Neural crest cell (in vitro differentiated cells): ENCODE measurements around the gene HES6. TPM values are rescaled to one million over a fixed set of nuclear protein-coding genes. Genes with fewer than 3 reads are reported as not detected.

Experiments
- DNase-seq: peaks from one replicate; pipeline ENCODE4 v3.0.0; 2021; ENCODE audit warnings: low read depth, mixed read lengths, low spot score
- H3K27ac Mint-ChIP-seq: one replicate; pipeline ENCODE4 v1.8.0; 2021; ENCODE audit warnings: mild to moderate bottlenecking, mixed read lengths; ENCODE audit not compliant: unreplicated experiment
- H3K27me3 Mint-ChIP-seq: 2 replicates; pipeline ENCODE4 v1.8.0; 2021; ENCODE audit warnings: low read depth, mild to moderate bottlenecking, mixed read lengths
- H3K36me3 Mint-ChIP-seq: 2 replicates; pipeline ENCODE4 v1.8.0; 2021; ENCODE audit warnings: low read depth, mild to moderate bottlenecking, mixed read lengths
- H3K4me1 Mint-ChIP-seq: 2 replicates; pipeline ENCODE4 v1.8.0; 2021; ENCODE audit warnings: mixed read lengths
- H3K4me3 Mint-ChIP-seq: one replicate; pipeline ENCODE4 v1.8.0; 2021; ENCODE audit warnings: mild to moderate bottlenecking, mixed read lengths
- H3K9me3 Mint-ChIP-seq: 2 replicates; pipeline ENCODE4 v1.8.0; 2021; ENCODE audit warnings: mixed read lengths
- CTCF ChIP-seq: fragments of 200-600 bp; sonication (generic); conservative IDR thresholded peaks from 2 replicates; pipeline ENCODE4 v1.5.0; 2021; ENCODE audit warnings: antibody characterized with exemption, mild to moderate bottlenecking
- total RNA-seq: library from RNA; stranded (reverse); gene quantifications from 2 replicates; pipeline ENCODE4 v1.2.1, GENCODE V29; 2021

Gene HES6
- total RNA-seq, 1 donor from 2014 or later, result 152 TPM

DNA sequence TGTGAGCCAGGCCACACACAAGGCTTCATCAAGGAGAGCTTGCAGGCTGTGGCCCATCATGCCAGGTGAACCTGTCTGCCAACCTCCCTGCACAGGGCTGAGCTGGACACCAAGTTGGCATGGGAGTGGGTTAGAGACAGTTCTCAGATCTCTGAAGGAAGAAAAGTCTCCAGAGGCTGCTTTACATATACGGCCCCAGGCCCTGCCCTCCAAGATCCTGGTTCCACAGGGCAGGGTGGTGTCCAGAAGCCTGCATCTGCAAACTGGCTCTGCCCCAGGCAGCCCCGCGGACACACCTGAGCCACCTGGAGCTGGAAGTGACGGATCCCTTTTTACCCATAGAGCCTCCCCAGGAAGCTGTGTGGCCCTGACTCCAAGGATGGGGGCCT lies 24.2 kb upstream of the HES6 start:
- DNase-seq, result no peak
- Mint-ChIP-seq H3K4me3 (no peak overlapping the region), H3K27me3 (no peaks in the 10 kb centered on the region), H3K27ac (no peak overlapping the region), H3K4me1 (peaks cover 16% of the 10 kb centered on the region), H3K36me3 (no peaks in the 10 kb centered on the region), H3K9me3 (no peaks in the 10 kb centered on the region)
- TF ChIP-seq CTCF, result no peak

- H3K36me3 Mint-ChIP-seq, result no peaks in the 10 kb centered on the region
- peak overlapping the region; percentile 44 for H3K27ac Mint-ChIP-seq
Observed at GRCh38 chr2:238263204-238264071, 23.6 kb upstream of the HES6 start.

DNA sequence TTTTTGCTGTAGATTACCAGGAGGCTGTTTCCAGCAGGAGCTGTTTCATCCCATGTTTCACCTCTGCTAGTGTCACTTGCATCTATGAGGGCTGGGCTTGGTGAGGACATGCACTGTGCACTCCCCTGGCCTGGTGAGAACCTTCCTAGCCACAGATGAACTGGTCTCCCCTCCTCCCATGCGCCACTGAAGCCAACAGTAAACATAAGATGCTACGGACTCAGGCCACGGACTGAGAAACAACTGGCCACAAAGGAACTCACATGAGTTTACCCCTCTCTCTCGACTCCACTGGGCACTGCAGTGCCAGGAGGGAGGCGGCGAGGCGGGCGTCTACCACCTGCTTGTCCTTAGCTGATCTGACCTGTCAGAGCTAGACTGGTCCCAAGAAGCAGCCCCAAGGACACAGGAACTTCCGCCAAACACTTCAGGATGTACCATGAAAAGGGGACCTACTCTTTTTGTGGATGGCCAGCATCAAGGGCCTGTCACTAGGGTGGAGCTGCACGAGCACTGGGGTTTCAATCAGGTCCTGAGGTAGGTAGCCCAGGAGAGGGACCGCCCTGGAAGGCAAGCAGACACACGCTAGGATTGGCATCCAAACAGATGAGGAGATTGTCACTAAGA lies 22.8 kb upstream of the HES6 start:
- DNase-seq, result no peak
- no peak for TF ChIP-seq CTCF
- H3K27me3 Mint-ChIP-seq, result no peaks in the 10 kb centered on the region
- no peak overlapping the region for H3K4me3 Mint-ChIP-seq
- no peaks in the 10 kb centered on the region for H3K36me3 Mint-ChIP-seq
- H3K27ac Mint-ChIP-seq, result no peak overlapping the region
- peaks cover 16% of the 10 kb centered on the region for H3K4me1 Mint-ChIP-seq
- no peaks in the 10 kb centered on the region for H3K9me3 Mint-ChIP-seq

More at GRCh38 chr2:238263204-238264071, 23.6 kb upstream of the HES6 start:
- peak; percentile 88 for TF ChIP-seq CTCF
- DNase-seq, result peak; percentile 84
- H3K4me1 Mint-ChIP-seq, result peaks cover 16% of the 10 kb centered on the region
- H3K27me3 Mint-ChIP-seq, result no peaks in the 10 kb centered on the region
- H3K9me3 Mint-ChIP-seq, result no peaks in the 10 kb centered on the region
- no peak overlapping the region for H3K4me3 Mint-ChIP-seq

DNA sequence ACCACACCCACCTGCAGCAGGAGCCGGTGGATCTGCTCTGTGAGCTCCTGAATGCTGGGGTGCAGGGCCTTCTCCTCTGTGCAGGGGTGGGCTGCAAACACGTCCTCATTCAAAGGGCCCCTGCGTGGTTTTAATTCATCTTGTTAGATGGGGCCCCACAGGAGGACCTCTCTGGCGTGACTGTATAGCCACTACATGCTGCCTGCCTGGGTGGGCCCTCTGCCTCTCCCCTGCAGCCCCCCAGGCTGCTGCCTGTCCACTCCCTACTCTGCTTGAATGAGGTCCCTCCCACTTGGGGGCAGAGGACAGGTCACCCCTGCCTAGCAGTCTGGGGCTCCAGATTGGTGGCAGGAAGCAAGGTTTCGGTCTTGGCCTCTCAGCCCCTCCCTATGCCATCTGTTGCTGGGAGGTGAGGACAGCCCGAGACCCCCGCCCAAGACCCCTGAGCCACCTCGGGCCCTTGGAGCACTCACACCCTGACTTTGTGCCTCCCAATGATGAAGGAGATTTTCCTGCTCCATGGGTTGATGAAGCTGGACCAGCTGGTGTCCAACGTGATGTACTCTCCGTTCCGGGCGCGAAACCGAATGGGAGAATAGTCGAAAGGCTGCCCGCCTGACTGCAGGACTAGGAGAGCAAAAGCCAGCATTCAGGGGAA lies 22.0 kb upstream of the HES6 start:
- Mint-ChIP-seq H3K27me3 (no peaks in the 10 kb centered on the region), H3K36me3 (no peaks in the 10 kb centered on the region), H3K9me3 (no peaks in the 10 kb centered on the region), H3K4me1 (peaks cover 16% of the 10 kb centered on the region), H3K27ac (no peak overlapping the region), H3K4me3 (no peak overlapping the region)
- DNase-seq, result no peak
- TF ChIP-seq CTCF, result no peak

GRCh38 chr2:238260883-238261282 lies 21.0 kb upstream of the HES6 start:
- H3K4me3 Mint-ChIP-seq, result no peak overlapping the region
- no peaks in the 10 kb centered on the region for H3K9me3 Mint-ChIP-seq
- H3K27ac Mint-ChIP-seq, result no peak overlapping the region
- H3K36me3 Mint-ChIP-seq, result no peaks in the 10 kb centered on the region
- no peak for TF ChIP-seq CTCF
- H3K27me3 Mint-ChIP-seq, result no peaks in the 10 kb centered on the region
- H3K4me1 Mint-ChIP-seq, result peaks cover 20% of the 10 kb centered on the region
- DNase-seq, result no peak
